Stimulated activated CD4-positive, alpha-beta T cell treated with anti-CD3 and anti-CD28 coated beads, Interleukin-15, amount 100 ng/mL, for 48 hours (primary cell): ENCODE results near the gene UBE2A.
A peak's percentile ranks its signal among the peaks of the same experiment; 100 is the strongest.

ENCODE experiments used
- DNase-seq, 2 donors: peaks; one replicate each; pipeline ENCODE4 v3.0.0-alpha.2; 2020; ENCODE audit warnings: low read depth in 2 of 2

The UBE2A gene

DNA sequence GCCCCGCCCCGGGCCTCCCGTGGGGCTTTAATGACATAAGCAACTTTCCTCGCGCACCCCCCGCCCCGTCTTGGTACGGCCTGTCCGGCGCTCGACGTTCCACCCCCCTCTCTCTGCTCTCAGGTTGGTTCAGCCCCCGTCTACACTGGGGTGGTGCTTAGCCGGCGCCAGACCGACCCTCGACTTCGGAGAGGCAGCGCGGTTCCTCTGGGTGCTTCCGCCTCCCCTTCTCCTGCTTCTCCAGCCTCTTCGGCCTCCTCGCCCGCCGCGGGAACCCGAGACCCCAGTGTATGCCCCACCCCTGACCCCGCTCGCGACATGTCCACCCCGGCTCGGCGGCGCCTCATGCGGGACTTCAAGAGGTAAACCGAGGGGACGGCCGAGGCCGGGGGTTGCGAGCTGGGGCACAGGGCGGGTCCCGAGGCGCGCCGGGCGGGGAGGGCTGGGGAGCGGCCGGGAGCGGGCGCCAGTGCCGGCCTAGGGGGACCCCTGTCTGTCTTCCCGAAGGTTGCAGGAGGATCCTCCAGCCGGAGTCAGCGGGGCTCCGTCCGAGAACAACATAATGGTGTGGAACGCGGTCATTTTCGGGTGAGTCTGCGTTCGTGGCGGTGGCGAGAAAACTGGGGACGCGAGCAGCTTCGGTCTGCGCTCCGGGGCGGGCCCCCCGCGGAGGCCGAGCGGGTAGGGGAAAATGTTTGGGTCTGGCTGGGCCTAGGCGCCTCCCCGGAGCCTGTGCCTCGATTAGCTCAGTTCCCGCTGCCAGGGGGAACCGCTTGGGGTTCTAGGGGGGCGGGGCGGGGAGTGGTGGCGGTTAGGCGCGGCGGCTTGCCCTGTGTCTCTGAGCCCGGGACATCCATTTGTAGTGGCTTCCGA, at the start of gene UBE2A:
Gene UBE2A (plus strand): TSS at position 170 of the 873 bp plus-strand sequence. CDS start 149 bp downstream, at position 319.
- DNase-seq: peak; percentile 81 to 83

DNA sequence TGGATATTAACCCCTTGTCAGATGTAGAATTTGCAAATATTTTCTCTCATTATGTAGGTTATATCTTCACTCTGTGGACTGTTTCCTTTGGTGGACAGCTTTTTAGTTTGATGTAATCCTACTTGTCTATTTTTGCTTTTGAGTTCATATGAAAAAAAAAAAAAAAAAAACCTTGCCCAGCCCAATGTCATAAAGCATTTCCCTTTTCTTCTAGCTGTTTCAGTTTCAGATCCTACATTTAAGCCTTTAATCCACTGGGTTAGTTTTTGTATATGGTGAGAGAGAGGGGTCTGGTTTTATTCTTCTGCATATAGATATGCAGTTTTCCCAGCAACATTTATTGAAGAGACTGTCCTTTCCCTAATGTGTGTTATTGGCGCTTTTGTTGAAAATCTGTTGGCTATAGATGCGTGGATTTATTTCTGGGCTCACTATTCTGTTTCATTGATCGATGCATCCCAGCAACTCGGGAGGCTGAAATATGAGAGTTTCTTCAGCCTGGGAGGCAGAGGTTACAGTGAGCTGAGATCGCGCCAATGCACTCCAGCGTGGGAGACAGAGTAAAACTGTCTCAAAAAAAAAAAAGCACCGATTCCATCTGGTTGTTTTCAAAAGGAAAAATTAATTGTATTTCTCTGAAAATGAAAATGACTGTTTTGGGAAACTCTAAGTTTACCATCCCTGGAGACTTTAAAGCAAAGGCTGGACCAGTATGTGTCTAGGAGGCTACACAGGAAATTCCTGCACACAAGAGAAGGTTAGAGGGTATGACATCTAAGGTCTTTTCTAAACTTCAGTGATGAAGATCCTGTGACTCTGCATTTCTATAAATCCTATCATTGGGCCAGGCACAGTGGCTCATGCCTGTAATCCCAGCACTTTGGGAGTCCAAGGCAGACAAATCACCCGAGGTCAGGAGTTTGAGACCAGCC, 44.8 kb upstream of the UBE2A start:
- no peak for DNase-seq

DNA sequence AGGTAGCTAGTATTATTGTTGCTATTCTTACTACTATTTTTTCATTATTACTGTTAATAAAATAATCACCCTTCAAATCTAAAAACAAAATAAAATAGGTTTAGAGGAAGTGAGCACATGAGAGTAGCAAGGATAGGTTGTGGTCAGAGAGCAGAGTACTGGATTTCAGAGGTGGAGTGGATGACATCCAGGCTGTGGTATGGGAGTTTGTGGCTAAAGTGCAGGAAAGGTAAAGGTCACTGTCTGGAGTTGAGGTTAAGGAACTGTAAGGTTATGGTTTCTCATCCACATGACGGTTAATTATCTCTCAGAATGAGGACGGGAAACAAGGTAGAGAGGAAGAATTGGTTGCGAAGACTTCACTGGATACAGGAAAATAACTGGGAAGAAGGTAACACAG, 36.9 kb upstream of the UBE2A start:
- DNase-seq: no peak

DNA sequence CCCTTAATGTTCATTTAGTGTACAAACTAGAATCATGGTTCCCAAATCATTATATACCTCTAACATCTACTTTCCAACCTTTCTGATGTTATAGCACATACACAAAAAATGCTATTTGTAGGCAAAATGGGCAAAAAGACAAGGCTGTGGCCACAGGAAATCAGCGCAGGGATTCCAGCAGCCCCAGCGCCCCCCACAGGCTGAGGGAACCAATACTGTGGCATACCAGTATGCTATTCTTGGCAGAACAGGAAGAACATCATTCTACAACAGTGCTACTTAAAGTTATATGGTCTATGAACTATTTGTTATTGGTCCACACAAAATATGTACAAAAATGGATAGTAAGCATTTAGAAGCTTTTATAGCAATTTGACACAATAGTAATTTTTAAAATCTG, 34.5 kb upstream of the UBE2A start:
- no peak for DNase-seq

DNA sequence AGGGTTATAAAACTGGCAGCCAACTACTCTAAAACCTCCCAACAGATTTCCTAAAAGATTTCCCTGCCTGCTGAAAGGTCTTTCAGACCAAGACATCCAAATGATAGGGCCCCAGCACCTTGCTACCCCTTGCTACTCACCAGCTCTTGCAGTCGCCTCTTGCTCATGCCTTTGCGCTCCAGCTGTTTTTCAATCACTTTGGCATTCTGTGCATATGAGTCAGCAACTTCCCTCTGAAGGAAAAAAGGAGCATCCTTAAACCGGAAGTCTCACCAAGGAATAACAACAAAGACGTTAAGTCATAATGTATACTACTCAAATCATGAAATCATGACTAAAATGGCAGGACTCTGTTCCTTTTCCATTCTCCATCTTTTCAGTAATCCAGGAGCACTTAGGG, 33.2 kb upstream of the UBE2A start:
- no peak for DNase-seq

DNA sequence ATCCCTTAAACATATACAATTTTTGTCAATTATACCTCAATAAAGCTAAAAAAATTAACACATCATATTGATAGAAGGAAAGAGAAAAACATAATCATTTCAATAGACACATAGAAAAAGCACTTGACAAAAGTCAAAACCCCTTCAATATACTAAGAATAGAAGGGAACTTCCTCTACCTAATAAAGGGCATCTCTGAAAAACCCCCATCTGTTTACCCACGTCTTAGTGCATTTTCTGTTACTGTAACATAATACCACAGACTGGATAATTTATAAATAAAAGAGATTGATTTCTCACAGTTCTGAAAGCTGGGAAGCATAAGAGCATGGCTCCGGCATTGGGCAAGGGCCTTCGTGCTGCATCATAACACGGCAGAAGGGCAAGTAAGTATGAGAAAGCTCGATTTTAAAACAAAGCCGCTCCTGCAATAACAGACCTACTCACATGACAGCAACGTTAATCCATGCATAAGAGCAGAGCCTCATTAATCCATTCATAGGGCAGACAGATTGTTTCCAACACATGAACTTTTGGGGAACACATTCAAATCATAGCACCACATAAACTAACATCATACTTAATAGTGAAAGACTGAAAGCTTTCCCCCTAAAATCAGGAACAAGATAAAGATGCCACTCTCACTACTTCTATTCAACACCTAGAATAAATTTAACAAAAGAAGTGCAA, 24.9 kb upstream of the UBE2A start:
- DNase-seq: no peak

DNA sequence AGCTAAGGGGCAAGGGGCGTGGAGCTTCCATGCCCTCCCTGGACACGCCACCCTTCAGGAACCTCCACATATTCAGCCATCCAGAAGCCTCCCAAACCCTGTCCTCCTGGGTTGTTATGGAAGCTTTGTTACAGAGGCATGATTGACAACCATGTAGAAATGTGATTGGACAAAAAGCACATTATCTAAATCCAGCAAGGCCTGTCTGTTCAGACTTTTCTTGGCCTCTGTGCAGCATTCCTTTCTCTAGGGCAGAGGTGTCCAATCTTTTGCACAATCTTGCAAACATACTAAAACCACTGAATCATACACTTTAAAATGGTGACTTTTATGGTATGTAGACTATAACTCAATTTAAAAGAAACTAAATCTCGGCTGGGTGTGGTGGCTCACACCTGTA, 21.9 kb upstream of the UBE2A start:
- DNase-seq: no peak

DNA sequence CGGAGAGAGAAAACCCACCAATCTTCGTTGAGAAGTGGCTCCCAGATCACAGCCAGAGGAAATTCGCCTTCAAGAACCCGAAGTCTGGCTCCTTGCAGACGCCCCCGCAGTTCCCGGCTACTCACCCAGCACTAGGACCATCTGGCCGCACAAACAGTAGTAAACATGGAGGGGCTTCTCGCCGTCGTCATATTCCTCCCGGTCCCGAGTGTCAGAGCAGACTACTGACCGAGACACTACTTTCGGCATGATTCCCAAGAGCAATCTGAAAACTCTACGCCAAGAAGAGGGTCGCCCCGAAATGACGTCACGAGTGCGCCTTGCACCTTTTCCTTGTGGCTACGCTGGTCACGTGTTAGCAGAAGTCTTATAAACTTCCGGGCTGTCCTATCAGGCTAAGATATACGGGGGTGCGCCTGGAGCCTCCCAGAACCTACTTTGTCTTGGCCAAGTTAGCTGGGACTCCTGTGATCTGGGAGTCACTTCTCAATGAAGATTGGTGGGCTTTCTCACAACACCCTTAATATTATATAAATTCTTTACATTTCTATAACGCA, 9.2 kb upstream of the UBE2A start, which contains the start of gene STEEP1:
Gene STEEP1 (minus strand): TSS at position 303 of the 557 bp plus-strand sequence. CDS start 54 bp downstream, at position 249.
- DNase-seq: peak; percentile 77 to 80

DNA sequence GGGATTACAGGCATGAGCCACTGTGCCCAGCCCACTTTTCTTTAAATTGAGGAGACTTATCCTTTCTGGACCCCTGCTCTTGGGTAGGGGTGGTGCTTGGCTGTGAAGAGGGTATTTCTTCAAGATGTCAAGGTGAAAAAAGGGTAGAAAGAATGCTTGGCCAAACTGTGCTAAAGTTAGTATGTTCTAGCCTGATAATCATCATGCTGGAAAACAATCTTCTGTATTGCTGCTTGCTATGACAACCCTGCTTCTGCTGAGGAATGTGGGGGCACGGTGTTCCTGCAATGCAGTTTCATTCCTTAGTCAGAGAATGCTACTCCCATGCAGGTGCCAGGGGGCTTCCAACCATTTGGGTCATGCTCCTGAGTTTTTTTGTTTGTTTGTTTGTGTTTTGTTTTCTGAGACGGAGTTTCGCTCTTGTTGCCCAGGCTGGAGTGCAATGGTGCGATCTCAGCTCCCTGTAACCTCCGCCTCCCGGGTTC, 4.0 kb upstream of the UBE2A start:
- DNase-seq: no peak

DNA sequence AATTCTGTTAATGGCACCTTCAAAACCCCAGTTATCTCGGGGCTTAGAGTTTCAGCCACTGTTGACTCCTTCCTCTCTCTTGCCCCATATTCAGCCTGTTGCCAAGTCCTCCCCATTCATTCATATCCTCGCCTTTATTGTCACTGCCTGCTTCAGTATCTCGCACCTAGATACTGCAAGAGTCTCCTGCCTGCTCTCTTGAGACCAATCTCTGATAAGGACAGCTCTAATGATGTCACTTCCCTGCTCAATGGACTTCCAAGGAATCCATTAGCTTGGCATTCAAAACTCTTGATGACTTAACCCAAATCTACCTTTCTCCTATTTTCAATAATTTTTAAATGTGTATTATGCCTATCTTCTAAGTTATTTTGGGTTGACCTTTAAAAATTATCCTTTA, 1.1 kb upstream of the UBE2A start:
- no peak for DNase-seq

DNA sequence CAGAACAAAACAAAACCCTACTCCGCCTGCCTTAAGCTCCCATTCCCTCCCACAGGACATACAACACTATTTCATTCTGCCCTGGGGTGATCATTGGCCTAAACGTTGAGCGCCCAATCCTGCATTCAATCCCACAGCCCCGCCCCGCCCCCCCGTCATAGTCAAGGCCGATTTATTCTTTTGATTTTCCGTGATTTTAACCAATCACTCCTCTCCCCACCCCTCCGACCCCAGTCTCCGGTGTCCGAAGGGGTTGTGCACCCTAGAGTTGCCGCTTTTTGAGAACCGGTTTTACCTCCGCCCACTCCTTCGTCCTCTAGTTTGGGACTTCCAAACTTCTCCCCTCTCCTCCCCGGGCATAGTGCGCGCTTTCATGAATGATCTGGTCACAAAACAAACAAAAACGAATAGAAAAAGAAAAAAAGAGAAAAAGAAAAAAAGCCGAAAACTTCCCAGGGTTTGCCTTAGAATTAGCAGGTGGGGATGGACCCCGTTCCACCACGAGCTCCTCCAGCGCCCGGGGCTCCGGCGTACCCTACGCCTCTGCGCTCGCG, 446 bp upstream of the UBE2A start:
- peak in 1 of 2 donors; percentile 3 for DNase-seq

DNA sequence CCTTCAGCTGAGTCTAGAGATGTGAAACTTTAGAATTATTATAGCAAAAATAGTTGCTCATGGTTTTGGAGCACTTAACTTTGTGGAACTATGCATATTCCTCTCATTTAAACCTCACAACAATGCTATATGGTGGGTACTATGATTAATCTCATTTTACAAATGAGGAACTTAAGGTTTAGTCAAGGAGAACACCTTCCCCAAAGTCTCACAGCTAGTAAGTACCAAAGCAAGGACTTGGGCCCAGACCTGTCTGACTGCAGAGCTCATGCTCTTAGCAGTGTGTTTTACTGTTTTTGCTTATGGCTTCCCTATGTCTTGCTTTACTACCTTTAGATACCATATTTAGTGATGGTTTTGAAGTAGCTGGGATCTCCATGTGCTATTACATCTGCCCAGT, 5.1 kb downstream of the UBE2A start:
- DNase-seq: no peak

DNA sequence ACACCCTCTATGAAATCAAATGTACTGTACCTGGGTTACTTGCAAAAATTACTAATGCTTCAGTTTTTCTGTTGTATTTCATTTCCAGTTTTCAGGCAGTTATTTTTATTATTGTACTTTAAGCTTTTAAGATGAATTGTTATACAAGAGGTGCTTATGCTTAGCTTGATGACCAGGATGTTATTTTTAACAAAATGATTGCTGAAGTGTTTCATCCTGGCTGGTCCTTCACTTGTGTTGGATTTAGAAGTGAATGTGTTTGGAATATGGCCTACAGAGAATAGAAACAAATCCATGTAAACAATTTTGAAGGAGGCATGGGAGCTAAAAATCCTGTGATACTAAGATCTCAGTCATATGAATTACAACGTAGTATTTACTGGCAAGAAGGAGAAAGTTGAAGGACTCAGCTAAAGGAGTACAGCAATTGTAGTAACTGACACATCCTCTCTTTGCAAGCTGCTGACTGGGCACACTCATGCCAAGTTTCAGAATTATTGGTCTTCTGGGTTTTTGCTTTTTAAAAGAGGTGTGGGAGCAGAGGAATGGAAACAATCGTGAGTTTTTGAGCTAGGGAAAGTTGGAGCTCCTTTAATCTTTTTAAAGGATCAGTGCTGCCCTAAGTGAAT, 9.2 kb downstream of the UBE2A start:
- no peak for DNase-seq

DNA sequence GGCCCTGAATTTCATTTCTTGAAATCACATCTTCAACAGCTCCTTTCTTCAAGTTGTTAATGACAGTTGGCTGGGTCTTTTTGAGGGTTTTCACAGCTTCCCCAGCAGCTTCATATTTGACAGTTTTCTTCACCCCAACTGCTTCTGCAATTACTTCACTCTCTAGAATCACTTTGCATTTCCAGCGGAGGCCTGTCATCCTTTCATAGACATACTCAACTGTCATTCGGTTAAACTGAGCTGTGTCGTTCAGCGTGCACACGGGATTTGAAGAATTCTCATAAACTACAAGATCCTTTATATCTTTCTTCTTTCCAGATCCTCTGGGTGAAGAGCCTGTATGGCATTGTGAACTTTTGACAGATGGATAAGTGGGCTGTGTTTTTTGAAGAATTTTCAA, 15.4 kb downstream of the UBE2A start:
- no peak for DNase-seq

DNA sequence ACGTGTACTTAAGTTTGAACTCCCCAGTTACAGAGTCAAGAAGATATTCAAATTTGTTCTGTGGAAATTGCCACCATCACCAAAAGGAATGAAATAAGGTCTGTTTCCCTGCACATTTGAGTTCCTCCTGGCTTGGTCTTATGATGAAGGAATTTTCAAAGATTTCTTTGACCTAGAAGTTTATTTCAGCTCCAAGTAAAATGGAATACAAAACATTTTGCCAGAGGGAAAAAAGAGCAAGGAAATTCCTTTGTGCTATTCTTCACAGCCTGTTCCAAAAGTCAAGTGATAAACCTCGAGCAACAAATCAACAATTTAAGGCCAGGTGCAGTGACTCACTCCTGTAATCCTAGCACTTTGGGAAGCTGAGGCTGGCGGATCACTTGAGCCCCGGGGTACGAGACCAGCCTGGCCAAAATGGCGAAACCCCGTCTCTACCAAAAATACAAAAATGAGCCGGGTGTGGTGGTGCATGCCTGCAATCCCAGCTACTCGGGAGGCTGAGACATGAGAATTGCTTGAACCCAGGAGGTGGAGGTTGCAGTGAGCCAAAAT, 28.4 kb downstream of the UBE2A start:
- no peak for DNase-seq

DNA sequence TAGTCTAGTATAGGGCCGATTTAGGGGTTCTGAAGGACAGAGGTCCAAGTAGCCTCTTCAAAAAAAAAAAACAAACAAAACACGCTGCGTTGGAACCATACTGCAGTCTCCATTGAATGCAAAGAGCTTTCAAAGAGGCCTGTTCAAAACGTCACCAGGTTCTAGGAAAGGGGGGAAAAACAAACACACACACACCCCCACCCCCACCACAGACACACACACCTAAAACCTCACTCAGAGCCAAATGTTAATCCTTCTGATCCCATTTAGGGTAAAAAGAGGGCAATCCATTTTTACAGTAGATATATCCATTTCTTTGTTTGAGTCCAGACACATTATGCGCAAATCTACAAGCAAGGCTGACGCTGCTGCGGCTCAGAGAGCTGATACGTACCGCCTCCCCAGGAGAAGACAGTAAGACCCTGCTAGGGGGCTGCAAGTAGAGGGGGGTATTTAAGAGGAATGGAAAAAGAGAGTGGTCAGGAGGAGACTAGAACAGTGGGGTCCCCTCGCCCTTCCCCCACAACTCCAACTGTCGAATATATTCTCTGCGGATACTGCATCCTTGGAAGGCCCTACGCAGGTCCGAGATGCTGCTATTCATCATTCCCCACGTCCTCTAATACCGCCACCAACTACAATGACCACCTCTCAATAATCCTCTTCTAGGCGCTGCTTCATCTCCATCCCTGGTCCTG, 30.6 kb downstream of the UBE2A start:
- DNase-seq: no peak

DNA sequence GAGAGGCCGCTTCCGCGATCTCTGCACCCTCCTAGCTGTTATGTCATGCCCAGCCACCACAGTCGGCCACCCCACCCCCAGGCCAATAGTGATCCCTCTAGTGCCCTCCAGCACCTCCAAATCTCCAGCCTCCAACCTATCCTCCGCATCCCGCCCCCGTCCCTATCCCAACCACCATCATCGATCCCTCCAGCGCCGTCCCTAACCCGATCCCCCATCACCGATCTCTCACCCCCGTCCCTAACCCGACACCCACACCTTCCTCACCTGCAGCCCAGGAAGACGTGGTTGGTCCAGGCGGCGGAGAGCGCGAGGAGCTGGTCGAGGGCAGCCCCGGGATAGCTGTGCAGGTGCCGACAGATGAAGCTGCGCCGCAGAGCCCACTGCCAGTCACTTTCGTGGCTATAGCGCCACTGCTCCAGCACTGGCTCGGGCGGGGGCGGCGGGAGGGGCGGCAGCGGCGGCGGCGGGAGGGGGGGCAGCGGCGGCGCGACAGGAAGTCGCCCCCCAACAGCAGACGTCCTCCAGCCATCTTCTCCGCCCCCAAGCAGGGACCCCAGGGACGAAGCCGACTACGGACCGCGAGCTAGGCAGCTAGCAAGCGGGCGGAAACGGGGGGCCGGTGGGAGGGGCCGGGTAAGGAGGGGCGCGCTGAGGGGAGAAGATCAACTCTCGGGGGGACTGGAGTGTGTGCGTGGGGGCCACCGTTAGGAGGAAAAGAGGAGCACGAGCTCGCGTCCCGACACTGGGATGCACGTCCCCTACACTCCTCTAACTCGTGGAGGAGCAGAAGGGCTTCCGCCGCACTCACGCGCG, 31.3 kb downstream of the UBE2A start:
- peak; percentile 4 to 8 for DNase-seq

DNA sequence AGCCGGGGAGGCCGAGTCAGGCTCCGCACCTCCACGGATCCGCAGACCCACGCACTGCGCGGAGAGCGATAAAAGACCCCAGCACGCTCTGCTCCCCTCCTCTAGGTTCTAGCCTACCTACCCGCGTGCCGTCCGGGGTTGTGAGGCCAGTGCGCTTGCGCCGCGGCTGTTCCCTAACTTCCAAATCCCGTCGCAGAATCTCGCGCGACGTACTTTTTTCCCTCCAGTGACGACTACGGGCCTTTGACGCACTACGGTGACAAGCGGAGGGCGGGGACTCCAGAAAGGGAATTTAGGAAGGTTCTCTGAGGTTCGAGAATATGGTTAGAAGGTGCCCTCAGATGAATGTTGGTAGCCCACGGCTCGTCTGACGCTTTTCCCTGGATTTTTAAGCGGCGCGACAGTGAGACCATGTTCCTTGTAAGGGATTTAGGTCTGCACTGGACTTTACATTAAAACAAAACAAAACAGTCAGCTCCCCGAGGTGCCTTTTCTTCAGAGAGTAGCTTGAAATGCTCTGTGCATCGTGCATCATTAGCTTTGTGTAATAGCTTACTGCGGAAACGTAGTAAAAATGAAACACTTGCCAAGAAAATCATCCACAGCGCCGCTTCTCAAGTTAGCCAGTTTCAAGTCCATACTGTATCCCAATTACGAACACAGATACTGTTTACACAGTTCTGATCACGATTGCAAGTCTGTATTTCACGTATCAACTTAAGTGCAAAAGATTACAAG, 32.1 kb downstream of the UBE2A start, which contains the start of gene NKRF:
Gene NKRF (minus strand): TSS at position 145 of the 738 bp plus-strand sequence.
- DNase-seq: peak; percentile 78 to 82
